Sigmoid colon (tissue), 3 donors: Measurements from ENCODE around the gene CAMK1G.

ENCODE experiments used
- CTCF ChIP-seq, 4 experiments: fragments of 450-650 bp in 3 of 4; fragments of 200-600 bp in 1 of 4; IDR thresholded peaks; one replicate each; pipeline ENCODE4 v1.5.1; 2016 to 2019; ENCODE audit warnings: antibody characterized with exemption in 4 of 4, mild to moderate bottlenecking in 3 of 4, moderate library complexity in 2 of 4
- POLR2A ChIP-seq, 2 donors: fragments of 450-650 bp; IDR thresholded peaks; one replicate each; pipeline ENCODE4 v1.6.1; 2016; ENCODE audit warnings: antibody characterized with exemption in 2 of 2, mild to moderate bottlenecking in 2 of 2, moderate library complexity in 2 of 2

GRCh38 chr1:209586221-209586740, 2.8 kb downstream of the CAMK1G start:
- TF ChIP-seq CTCF (IDR thresholded peaks at IDR 0.05) (no peak), POLR2A (IDR thresholded peaks at IDR 0.05) (no peak)
